Nephron progenitor cell (in vitro differentiated cells): ENCODE results near the gene PSMD2.
A peak's percentile ranks its signal among the peaks of the same experiment; 100 is the strongest.

ENCODE experiments used
- DNase-seq: peaks from one replicate; pipeline ENCODE4 v3.0.0; 2021
- H3K27ac Mint-ChIP-seq: 2 replicates; pipeline ENCODE4 v1.8.0; 2021; ENCODE audit warnings: mild to moderate bottlenecking, moderate library complexity, mixed read lengths
- H3K27me3 Mint-ChIP-seq: 2 replicates; pipeline ENCODE4 v1.8.0; 2021; ENCODE audit warnings: mild to moderate bottlenecking, low read depth, mixed read lengths; ENCODE audit not compliant: poor library complexity
- H3K36me3 Mint-ChIP-seq: 2 replicates; pipeline ENCODE4 v1.8.0; 2021; ENCODE audit warnings: low read depth, mixed read lengths
- H3K4me1 Mint-ChIP-seq: 2 replicates; pipeline ENCODE4 v1.8.0; 2021; ENCODE audit warnings: mixed read lengths
- H3K4me3 Mint-ChIP-seq: 2 replicates; pipeline ENCODE4 v1.8.0; 2021; ENCODE audit warnings: mild to moderate bottlenecking, moderate library complexity, mixed read lengths
- H3K9me3 Mint-ChIP-seq: 2 replicates; pipeline ENCODE4 v1.8.0; 2021; ENCODE audit warnings: mild to moderate bottlenecking, moderate library complexity, mixed read lengths
- CTCF ChIP-seq: fragments of 200-600 bp; sonication (generic); IDR thresholded peaks from 2 replicates; pipeline ENCODE4 v1.5.0; 2021; ENCODE audit warnings: antibody characterized with exemption

Gene PSMD2

GRCh38 chr3:184323696-184324095 is 24.7 kb downstream of the PSMD2 start:
- Mint-ChIP-seq H3K4me3 (no peak overlapping the region), H3K9me3 (no peaks in the 10 kb centered on the region), H3K27me3 (peaks cover 3% of the 10 kb centered on the region), H3K4me1 (peaks cover 4% of the 10 kb centered on the region), H3K36me3 (peaks cover 93% of the 10 kb centered on the region), H3K27ac (peak overlapping the region; percentile 39)
- no peak for DNase-seq
- TF ChIP-seq CTCF: no peak

- peaks cover 98% of the 10 kb centered on the region for H3K36me3 Mint-ChIP-seq
- H3K4me3 Mint-ChIP-seq: no peak overlapping the region
- no peaks in the 10 kb centered on the region for H3K4me1 Mint-ChIP-seq
Observed at GRCh38 chr3:184325269-184325668, 26.2 kb downstream of the PSMD2 start.

GRCh38 chr3:184325715-184326369 is 26.8 kb downstream of the PSMD2 start:
- no peak for TF ChIP-seq CTCF
- Mint-ChIP-seq H3K27me3 (peaks cover 3% of the 10 kb centered on the region), H3K27ac (no peak overlapping the region), H3K9me3 (no peaks in the 10 kb centered on the region), H3K4me1 (no peaks in the 10 kb centered on the region), H3K4me3 (no peak overlapping the region), H3K36me3 (peaks cover 98% of the 10 kb centered on the region)
- DNase-seq: no peak

More at GRCh38 chr3:184325269-184325668, 26.2 kb downstream of the PSMD2 start:
- no peak for DNase-seq
- TF ChIP-seq CTCF: no peak
- Mint-ChIP-seq H3K27ac (no peak overlapping the region), H3K27me3 (peaks cover 3% of the 10 kb centered on the region), H3K9me3 (no peaks in the 10 kb centered on the region)

- DNase-seq: no peak
- peak overlapping the region; percentile 93 for H3K27ac Mint-ChIP-seq
- H3K27me3 Mint-ChIP-seq: peaks cover 3% of the 10 kb centered on the region
- no peak overlapping the region for H3K4me3 Mint-ChIP-seq
- H3K9me3 Mint-ChIP-seq: no peaks in the 10 kb centered on the region
- H3K4me1 Mint-ChIP-seq: no peaks in the 10 kb centered on the region
- H3K36me3 Mint-ChIP-seq: peaks cover 98% of the 10 kb centered on the region
- TF ChIP-seq CTCF: no peak
Observed at GRCh38 chr3:184327171-184327570, 28.1 kb downstream of the PSMD2 start.

- peaks cover 98% of the 10 kb centered on the region for H3K36me3 Mint-ChIP-seq
- H3K27ac Mint-ChIP-seq: no peak overlapping the region
- DNase-seq: no peak
- no peak overlapping the region for H3K4me3 Mint-ChIP-seq
- peaks cover 3% of the 10 kb centered on the region for H3K27me3 Mint-ChIP-seq
- no peaks in the 10 kb centered on the region for H3K9me3 Mint-ChIP-seq
- H3K4me1 Mint-ChIP-seq: no peaks in the 10 kb centered on the region
- no peak for TF ChIP-seq CTCF
Observed at GRCh38 chr3:184328516-184328915, 29.5 kb downstream of the PSMD2 start.

- Mint-ChIP-seq H3K36me3 (peaks cover 65% of the 10 kb centered on the region), H3K27ac (peak overlapping the region; percentile 87)
Observed at GRCh38 chr3:184332370-184333090, 33.5 kb downstream of the PSMD2 start.

More at GRCh38 chr3:184332370-184333090, 33.5 kb downstream of the PSMD2 start:
- Mint-ChIP-seq H3K27me3 (no peaks in the 10 kb centered on the region), H3K4me1 (peaks cover 17% of the 10 kb centered on the region), H3K4me3 (no peak overlapping the region), H3K9me3 (no peaks in the 10 kb centered on the region)
- DNase-seq: no peak
- no peak for TF ChIP-seq CTCF
